SK-N-SH (cell line): ENCODE data around the gene TFDP2.

Experiments
- CTCF ChIP-seq: fragments of 200-600 bp; sonication (generic); IDR thresholded peaks from 2 replicates; pipeline ENCODE4 v1.6.1; 2017; ENCODE audit warnings: antibody characterized with exemption, mild to moderate bottlenecking, moderate library complexity
- EP300 ChIP-seq, 2 experiments: IDR thresholded peaks; 2 replicates each; pipeline versions ENCODE4 v1.4.0 to v1.6.1; 2012; ENCODE audit warnings: borderline replicate concordance in 1 of 2, low read depth in 1 of 2, low read length in 1 of 2
- EZH2phosphoT487 ChIP-seq: fragments of 200-600 bp; sonication (generic); IDR thresholded peaks from 2 replicates; pipeline ENCODE4 v1.6.1; 2017; ENCODE audit warnings: low read depth, mixed run types, mild to moderate bottlenecking, antibody characterized with exemption, moderate library complexity, borderline replicate concordance
- GABPA ChIP-seq: IDR thresholded peaks from 2 replicates; pipeline ENCODE4 v1.4.0; 2012; ENCODE audit warnings: low read depth, mild to moderate bottlenecking
- JUND ChIP-seq: IDR thresholded peaks from 2 replicates; pipeline ENCODE4 v1.4.0; 2012
- MAX ChIP-seq: IDR thresholded peaks from 2 replicates; pipeline ENCODE4 v1.4.0; 2012; ENCODE audit warnings: low read depth
- TAF1 ChIP-seq: IDR thresholded peaks from 2 replicates; pipeline ENCODE4 v1.6.1; 2012; ENCODE audit warnings: low read depth, mild to moderate bottlenecking, low read length, moderate library complexity, borderline replicate concordance
- USF2 ChIP-seq: fragments of 150-350 bp; IDR thresholded peaks from 2 replicates; pipeline ENCODE4 v1.6.1; 2017; ENCODE audit warnings: antibody characterized with exemption, low read length, low read depth, borderline replicate concordance
- YY1 ChIP-seq: IDR thresholded peaks from 2 replicates; pipeline ENCODE4 v1.4.0; 2012; ENCODE audit warnings: low read depth, mild to moderate bottlenecking

GRCh38 chr3:142040941-142041491, 108.3 kb downstream of the TFDP2 start:
- no peak for TF ChIP-seq USF2
- TF ChIP-seq EP300 (IDR thresholded peaks at IDR 0.05; ENCODE audit: borderline replicate concordance in 1 of 2, low read depth in 1 of 2, low read length in 1 of 2), result no peak
- TF ChIP-seq EZH2phosphoT487, result no peak
- no peak for TF ChIP-seq GABPA
- no peak for TF ChIP-seq CTCF
- TF ChIP-seq YY1, result no peak
- TF ChIP-seq JUND, result no peak
- no peak for TF ChIP-seq TAF1
- no peak for TF ChIP-seq MAX
